ENCODE measurements around the gene MAST3. TPM values are rescaled to one million over a fixed set of nuclear protein-coding genes. Genes with fewer than 3 reads are reported as not detected.
A peak's percentile ranks its signal among the peaks of the same experiment; 100 is the strongest.

The MAST3 gene
- total RNA-seq, 1 experiment from 2014 or later, result 10.4 TPM

GRCh38 chr19:18100710-18101109 lies 3.1 kb downstream of the MAST3 start:
- H3K36me3 Mint-ChIP-seq (ENCODE audit: insufficient read depth in 1 of 3, low read depth in 3 of 3), result no peaks in the 10 kb centered on the region
- Histone ChIP-seq H3K9ac (ENCODE audit: extremely low read depth, insufficient read length, low read length) (no peak overlapping the region), H2BK15ac (ENCODE audit: low read depth, low read length) (no peak overlapping the region), H4K20me1 (ENCODE audit: control insufficient read depth, insufficient read depth, insufficient read length) (no peaks in the 10 kb centered on the region), H3K4ac (ENCODE audit: low read depth, low read length) (no peak overlapping the region), H2AFZ (ENCODE audit: low read length) (no peak overlapping the region), H3K79me2 (ENCODE audit: insufficient read depth, low read length) (no peaks in the 10 kb centered on the region), H2BK120ac (ENCODE audit: low read depth, low read length, poor library complexity, severe bottlenecking) (no peak overlapping the region), H3K23me2 (ENCODE audit: insufficient read length, low read depth, low read length, poor library complexity, severe bottlenecking) (peaks cover 4% of the 10 kb centered on the region), H3K18ac (ENCODE audit: insufficient read length, low read depth, low read length) (no peak overlapping the region), H4K8ac (replicated peaks; ENCODE audit: insufficient read length, low read depth, low read length) (no peak overlapping the region), H3K9me3 (ENCODE audit: control insufficient read depth, low read depth, low read length) (no peaks in the 10 kb centered on the region), H2BK12ac (ENCODE audit: insufficient read length, low read depth, low read length) (no peak overlapping the region), H3K4me1 (ENCODE audit: insufficient read depth, low read length) (no peaks in the 10 kb centered on the region), H3K56ac (ENCODE audit: insufficient read length, low read depth, low read length) (no peak overlapping the region), H3K14ac (ENCODE audit: insufficient read depth, low read length) (no peak overlapping the region), H3K27me3 (ENCODE audit: insufficient read depth, low read length) (no peaks in the 10 kb centered on the region), H3K79me1 (ENCODE audit: insufficient read depth, low read depth, low read length, poor library complexity, severe bottlenecking) (no peaks in the 10 kb centered on the region), H4K5ac (ENCODE audit: insufficient read length, low read depth, low read length) (no peak overlapping the region), H3K23ac (ENCODE audit: insufficient read length, low read depth, low read length) (no peak overlapping the region), H3T11ph (ENCODE audit: low read length) (no peak overlapping the region), H2BK5ac (ENCODE audit: insufficient read length, low read length) (no peak overlapping the region), H2BK20ac (ENCODE audit: low read depth, low read length, poor library complexity, severe bottlenecking) (no peak overlapping the region), H3K27ac (ENCODE audit: insufficient read length, low read depth, low read length) (no peak overlapping the region), H4K91ac (ENCODE audit: insufficient read length, low read depth, low read length) (no peak overlapping the region), H2AK5ac (ENCODE audit: insufficient read length, low read length) (no peak overlapping the region), H3K4me2 (ENCODE audit: insufficient read depth, insufficient read length, low read length) (peak overlapping the region; percentile 11)
- peaks cover 13% of the 10 kb centered on the region for H3K27me3 Mint-ChIP-seq (ENCODE audit: low read depth)
- no CpG with 5 or more reads among the region's 18 CpGs for WGBS (ENCODE audit: extremely low coverage, insufficient read length, low lambda C conversion rate)
- peak; percentile 95 for DNase-seq
- H3K4me1 Mint-ChIP-seq, result peaks cover 21 to 34% of the 10 kb centered on the region in 2 experiments
- H3K9me3 Mint-ChIP-seq, result no peaks in the 10 kb centered on the region
- TF ChIP-seq CTCF (conservative IDR thresholded peaks at IDR 0.05), result no peak
- H3K27ac Mint-ChIP-seq, result peak overlapping the region in 1 of 3 experiments; percentile 35; a peak in 1 of 7 replicates
- peak overlapping the region; percentile 46 to 56; a peak in 4 of 5 replicates for H3K4me3 Mint-ChIP-seq

Measured in H9 (cell line).